Fibroblast of gingiva (primary cell): ENCODE data around the gene ARMC12.
A peak's percentile ranks its signal among the peaks of the same experiment; 100 is the strongest.
"Not testable (repeated sequence)": the region's sequence is repeated elsewhere in the genome, so short reads cannot be mapped to it uniquely, and the experiment has no call there.

Source experiments
- DNase-seq: peaks from one replicate; pipeline ENCODE4 v3.0.0-alpha.2; 2011; ENCODE audit warnings: low read depth

Gene ARMC12

DNA sequence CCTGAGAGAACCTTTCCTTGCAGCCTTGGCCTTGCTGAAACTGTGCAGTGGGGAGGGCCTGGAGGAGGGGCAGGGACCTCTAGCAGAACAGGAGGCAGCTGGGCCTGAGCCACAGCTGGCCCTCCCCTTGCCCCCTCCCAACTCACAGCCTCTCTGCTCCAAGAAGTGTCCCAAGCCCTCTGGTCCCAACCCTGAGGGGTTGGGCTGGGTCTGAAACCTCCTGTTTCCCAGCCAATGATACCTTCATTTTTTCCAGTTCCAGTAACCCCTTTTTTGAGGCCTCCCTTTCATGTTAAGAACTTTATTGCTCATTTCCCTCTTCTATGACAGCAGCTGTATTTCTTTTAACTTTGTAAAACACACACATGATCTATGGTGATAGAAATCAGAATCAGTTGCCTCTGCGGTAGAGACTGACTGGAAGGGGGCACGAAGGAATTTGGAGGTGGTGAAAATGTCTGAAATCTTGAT, 17.9 kb upstream of the ARMC12 start:
- no peak for DNase-seq

DNA sequence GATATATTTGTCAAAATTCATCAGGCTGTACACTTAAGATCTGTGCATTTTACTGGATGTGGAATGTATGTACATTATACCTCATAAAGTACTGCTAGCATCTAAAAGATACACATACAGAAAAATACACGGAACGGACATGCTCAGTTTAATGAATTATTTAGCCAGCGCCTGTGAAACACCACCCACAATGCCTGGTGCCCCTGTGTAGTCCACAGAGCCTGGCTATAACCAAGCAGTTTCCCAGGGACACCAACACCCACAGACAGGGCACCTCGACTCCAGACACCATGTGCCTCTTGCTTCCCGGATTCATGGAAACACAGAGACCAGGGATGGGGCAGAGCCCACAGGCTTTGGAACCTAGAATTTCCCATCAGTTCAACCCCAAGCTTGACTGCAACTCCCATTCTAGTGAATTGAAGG, 17.4 kb upstream of the ARMC12 start:
- no peak for DNase-seq

DNA sequence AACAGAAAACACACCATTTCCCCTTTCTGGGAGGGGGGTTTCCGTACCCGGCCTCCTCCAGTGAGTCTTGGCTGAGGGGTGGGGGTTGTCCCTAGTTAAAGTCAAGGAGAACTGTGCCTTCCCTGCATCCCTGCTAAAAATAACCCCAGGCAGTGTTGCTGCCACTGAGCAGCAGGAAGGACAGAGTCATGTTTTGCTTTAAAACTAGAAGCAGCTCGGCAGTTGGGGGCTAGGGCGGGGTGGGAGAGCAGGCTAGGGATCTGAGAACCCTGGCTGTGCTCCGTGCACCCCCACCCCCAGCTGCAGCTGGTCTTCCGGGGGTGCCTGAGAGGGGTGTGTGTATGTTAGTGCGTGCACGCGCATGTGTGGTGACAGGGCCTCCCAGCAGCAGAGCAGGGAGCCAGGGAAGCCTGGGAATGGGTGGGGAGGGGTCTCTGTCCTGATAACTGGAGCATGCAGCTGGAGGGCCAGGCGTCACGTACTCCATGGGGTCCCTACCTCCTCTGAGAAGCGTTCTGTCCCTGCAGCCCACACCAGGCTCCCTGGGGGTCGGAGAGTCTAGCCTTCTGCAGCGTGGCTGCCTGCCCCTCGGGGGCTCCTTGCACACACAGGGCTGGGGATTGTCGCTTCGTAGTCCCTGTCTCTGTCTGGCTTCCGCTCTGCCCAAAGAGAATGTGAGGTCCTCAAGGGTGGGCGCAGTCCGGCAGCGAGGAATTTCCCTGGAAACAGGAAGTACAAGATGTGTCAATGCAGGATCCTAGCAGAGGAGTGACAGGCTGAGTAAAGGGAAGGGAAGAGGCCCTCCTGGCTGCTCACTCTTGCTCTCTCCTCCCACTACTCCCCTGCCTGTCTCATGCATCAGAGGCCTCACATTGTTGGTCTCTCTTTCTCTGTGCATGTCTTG, 16.8 kb upstream of the ARMC12 start:
- no peak for DNase-seq

DNA sequence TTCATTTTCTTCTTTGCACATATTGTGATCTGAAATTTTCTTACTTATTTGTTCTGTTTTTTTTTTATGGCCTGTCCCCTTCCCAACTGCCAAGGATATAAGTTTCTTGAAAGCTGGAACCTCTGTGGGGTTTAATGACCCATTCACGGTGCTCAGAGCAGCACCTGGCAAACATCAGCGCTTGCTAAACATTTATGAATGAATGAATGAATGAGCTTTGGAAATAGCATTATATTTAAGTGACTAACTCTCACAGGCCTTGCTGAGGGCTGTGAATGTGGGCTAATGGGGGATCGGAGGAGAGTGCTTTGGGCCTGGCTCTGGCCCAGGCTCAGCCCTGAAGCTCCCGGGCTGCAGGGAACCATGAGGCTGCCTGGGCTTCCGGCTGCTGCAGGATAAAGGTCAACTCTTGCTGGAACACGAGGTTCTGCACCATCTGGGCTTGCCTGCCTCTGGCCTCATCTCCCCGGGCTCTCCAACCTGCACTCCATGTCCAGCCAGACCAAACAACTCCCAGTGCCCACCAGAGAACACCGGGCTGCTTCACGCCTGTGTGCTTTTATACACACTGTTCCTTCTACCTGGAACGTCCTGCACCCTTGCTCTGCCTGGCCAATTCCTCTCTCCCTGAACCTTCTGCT, 14.6 kb upstream of the ARMC12 start:
- peak; percentile 28 for DNase-seq

DNA sequence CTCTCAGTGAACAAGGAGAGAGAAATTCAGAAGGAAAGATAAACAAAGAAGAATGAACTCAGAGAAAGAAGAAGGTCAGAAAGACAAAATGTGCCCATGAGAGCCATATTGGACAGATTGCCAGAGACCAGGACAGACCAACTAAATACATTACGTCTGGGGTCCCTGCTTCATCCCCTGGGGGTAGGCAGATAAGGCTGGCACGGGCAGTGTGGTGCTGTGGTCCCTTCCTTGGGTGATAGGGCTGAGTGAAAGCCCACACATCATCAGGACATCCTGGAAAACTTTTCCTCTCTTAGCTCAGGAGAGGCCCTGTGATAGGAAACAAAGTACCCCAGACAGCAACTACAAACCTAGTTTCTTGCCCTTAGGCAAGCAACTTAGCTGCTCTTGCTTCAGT, 13.2 kb upstream of the ARMC12 start:
- no peak for DNase-seq

DNA sequence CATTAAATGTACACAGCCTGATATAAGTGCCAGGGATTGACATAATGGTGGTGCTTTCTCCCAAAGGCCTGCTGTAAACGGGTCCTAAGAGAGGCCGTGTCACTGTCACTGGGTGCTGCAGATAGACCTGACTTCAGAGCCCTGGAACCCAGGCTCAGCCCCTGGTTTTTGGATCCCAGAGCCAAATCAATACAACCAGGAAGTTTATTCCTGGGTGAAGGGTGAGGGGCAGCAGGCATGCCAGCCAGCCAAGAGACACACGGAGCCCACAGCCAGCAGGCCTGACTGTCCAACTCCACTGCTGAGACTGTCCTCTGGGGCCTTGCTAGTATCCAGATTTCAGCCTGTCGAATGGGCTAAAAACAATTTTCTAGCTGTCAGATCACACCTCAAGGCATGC, 12.8 kb upstream of the ARMC12 start:
- no peak for DNase-seq

DNA sequence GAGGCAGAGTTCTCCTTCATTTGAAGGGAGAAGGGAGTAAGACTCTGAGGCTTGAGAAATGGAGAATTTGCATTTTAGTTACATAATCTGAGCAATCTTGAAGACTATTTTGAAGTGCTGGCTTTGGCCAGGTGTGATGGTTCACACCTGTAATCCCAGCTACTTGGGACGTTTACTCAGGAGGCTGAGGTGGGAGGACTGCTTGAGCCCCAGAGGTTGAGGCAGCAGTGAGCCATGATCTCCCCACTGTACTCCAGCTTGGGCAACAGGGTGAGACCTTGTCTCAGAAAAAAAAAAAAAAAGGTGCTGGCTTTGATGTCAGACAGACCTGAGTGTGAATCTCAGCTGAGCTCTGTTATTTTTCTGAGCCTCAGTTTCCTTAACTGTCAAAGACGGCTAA, 12.4 kb upstream of the ARMC12 start:
- no peak for DNase-seq

DNA sequence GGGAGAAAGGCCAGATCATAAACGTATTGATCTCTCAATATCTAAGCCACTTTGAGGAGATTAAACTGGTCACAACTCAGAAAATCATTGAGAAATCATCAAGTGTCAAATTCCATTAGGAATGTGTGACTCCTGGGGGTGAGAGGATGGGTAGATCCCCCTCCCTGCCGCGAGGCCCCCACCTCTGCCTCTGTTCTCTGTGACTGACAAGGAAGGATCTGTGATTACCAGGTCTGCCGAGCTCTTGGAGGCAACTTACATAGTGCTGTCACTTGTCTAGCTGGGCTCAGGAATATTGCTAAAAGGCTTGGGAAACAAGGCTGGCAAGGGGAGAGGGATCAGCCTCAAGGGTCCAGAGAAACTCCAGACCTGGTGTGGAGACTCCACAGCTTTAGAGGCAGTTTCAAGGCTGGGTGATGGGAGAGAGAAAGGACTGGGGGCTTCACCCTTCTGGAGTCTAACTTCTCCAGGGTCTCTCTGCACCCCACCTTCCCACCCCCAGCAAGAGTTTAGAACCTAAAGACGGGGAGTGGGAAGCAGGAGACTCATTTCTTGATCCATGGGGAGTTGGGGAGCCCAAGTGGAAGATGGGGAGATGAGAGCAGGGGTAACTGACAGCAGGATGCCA, 11.6 kb upstream of the ARMC12 start:
- DNase-seq, result no peak

DNA sequence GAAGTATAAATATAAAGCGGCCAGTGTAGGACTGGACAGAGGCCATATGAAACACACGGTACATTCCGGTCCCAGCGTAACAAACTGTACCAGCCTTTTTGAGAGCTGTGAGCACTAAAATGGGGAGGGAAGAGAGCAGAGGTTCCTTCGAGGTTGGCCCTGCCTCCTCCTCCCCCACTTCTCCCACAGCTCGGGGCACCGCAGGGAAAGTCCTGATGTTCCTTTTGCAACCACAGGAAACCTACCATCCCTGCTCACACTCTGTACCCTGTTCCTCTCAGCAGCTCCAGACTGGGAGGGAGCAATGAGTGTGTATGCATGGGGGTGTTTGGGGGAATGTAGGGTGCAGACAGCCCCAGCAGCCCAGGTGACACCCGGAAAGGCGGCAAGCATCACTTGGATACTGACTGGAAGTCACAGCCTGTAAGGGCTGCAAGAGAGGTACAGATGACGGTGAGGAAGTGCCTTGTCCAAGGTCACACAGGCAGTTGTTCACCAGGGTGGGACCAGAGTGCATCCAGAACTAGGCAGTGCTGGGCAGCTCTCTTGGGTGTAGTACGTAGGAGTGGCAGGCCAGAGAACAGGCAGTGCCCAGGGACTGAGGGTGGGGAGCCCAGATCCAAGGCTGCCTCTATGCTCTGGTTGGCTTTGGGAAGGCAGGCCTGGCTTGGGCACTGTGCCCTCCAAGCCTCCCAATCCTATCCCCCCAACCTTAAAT, 11.0 kb upstream of the ARMC12 start:
- peak; percentile 90 for DNase-seq

DNA sequence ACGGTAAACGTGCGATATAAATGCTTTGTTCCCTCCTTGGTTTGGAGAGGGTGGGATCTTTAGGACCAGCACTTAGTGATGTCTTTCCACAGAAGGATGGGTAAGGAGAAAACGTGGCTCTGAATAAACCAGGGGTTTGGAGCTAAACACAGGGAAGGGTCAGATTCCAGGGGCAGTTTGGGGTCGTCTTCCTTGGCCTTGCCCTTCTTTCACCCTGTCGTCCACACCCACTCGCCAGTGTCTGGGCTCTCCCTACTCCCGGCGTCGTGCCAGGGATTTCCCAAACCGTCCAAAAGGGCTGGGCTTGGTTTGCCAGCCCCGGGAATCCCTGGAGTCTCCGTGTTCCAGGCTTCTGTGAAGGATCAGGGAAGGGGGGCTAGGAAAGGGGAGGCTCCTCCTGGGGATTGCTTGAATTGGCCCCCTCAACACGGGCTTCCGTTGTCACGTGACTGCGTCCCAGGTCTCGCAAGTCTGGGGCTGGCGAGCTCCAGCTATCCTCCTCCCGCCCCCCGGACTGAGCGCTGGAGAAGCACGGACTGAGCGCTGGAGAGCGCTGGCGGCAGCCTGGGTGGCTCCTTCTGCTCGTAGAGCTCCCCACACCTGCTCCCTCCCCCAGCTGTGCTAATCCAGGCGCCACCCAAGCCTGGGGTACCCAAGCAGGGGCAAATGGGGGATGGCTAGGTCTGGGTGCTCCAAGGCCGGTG, 9.4 kb upstream of the ARMC12 start:
- peak; percentile 98 for DNase-seq

DNA sequence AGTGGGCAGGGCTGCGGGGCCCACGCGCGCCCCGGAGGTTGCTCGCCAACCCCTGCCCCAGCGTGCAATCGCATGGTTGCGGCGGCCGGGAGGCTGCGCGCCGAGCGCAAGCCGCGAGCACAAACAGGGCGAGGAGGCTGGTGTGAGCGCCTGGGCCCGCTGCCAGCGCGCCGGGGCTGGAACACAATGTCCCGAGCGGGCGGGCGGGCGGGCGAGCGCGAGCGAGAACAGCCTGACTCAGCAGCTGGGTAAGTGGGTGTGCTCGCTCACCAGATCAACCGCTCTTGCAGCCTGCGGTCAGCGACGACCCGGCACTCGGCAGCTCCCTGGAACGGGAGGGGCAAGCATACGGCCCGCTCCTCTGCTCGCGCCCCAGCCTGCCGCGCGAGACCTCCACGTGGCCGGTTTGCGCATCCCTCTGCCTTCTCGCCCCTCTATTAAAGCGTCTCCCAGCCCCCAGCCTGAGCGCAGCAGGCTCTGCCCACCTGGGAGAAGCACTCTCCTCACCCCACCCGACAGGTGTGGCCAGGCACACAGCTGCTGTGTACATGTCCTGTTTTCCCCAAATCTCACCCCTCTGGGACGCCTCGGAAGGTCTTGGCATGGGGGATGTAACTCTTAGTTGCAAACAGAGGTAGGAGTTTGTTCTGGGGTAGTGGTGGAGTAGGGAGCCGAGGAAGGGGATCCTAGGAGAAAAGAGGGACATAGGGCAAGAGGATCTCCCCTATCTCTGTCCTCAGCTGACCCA, 8.7 kb upstream of the ARMC12 start:
- DNase-seq, result peak; percentile 99

DNA sequence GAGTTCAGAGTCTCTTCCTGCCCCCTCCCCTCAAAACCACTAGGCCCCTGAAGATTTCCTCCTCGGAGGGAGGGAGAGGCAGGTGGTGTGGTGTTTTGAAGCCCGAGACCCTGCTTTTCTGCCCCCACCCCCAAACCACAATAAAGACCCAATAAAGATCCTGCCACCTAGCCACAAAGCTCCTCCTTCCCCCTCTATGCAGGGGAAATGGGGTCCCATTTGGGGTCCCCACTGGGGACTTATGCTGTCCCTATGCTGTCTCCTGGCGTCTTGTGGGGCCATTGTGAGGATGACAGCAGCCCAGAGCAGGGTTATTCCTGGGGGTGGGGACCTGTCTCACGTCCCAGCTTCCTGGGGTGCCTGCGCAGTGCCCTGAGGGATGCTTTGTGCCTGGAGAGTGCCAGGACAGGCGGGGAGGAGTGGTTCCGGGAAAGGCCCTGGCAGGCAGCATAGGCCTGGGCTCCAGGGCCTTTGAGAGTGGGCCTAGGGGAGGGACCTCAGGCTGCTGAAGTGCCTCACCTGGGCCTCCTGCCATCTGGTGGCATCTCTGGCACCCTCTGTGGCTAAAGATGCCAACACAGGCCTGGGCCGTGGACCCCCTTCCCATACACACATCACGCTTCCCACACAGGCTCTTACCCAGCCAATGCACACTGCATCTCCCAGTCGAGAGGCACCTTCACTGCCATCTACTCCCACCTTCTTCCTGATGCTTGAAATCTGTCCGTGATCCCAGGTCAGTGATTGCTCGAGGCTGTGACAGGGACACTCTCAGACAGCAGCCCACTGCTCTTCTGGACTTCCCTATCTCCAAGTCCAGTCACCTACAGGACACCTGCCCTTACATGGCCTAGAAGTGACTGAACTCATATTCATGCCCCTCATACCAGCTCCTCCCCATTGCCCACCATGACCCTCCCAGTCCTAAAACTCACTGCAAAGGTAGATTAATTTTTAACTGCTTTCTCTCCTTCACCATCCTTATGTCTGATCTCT, 7.9 kb upstream of the ARMC12 start:
- DNase-seq, result peak; percentile 74

DNA sequence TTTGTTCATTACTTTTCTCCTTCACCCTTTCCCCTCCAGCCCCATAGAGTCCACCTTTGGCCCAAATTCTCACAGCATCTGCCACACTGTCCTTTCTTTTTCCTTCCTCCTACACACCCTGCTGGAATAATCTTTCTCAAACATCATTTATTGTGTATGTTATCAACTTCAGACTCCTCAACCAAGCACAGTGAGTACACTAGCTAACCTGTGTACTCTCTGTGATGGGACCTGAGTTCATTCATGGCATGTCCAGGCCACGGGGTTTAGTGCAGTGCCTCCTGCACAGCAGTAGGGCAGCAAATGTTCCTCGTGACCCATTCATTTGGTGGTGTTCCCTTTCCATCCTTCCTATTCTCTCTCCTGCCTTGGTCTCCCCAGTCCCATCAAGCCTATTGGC, 7.1 kb upstream of the ARMC12 start:
- DNase-seq, result no peak

DNA sequence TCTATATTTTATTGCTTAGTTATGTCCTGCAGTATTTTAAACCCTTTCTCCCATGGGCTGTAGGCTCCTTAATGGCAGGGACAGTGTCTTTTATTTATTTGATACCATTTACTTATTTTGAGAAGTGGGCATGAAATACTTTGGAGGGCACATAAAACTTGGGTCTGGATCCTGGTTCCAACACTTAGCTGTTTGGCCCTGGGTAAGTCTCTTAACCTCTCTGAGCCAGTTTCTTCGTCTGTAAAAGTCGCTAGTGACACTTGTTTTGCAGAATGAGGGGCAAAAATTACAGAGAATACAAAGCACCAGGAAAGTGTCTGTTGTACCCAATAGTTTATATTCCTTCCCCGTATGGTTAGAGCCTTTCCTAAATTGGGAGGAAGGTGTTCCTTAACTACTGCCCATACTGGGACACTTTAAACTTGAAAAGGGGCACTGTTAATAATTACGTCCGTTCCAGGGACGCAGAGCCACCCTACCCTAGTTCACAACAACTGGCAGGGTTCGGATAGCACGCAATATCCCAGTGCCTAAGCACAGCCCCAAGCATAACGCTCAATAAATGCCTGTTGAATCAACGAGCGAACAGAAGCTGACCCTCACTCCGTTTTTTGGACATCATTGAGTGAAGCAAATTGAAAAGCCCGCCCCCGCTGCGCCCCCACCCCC, 6.0 kb upstream of the ARMC12 start:
- no peak for DNase-seq

DNA sequence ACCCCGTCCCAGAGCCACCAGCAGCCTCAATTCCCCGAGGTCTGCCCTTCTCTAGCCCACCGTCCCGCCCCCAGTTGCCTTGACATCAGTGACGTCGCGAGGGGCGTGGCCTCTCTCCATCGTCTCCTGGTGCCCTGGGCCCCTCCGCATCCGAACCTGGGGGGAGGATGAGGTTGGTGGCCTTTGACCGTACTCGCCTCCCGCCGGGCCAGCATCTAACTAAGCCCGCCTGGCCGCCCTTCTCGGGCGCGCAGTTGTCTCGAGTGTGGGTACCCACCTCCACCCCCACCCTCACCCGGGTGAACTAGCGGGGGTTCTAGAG, 5.5 kb upstream of the ARMC12 start:
- peak; percentile 89 for DNase-seq

DNA sequence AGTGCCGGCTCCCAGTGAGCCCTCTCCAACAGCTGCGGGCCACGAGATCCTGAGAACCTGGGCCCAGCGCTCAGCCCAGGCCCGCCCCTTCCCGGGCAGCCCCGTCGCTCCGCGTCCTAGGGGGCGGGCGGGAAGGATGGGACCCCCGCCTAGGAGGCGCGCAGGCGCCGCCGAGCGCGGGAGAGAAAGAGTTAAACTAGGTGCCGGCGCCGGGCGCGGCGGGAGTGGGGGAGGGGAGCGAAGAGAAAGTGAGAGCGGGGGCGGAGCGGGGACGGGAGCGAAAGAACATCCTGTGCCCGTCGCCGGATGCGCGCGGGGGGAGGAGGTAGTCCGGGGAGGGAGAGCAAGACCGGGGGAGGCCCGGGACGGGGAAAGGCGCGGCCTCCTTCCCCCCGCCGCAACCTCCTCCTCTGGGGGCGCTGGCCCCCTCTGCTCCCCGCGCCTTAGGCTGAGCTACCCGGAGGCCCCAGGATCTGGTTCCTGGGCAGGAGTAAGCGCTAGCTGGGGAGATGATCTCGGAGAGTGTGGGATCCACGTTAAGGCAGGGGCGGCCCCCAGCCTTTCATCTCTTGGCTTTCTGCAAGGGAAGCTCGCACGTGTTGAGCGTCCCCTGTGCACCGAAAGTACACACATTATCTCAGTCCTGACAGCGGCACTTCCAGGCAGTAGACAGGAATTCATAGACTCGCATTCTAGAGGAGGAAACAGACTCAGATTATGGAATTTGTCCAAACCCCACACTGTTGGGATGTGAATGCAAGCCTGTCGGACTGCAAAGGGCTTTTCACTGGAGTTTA, 4.9 kb upstream of the ARMC12 start:
- peak; percentile 95 for DNase-seq

DNA sequence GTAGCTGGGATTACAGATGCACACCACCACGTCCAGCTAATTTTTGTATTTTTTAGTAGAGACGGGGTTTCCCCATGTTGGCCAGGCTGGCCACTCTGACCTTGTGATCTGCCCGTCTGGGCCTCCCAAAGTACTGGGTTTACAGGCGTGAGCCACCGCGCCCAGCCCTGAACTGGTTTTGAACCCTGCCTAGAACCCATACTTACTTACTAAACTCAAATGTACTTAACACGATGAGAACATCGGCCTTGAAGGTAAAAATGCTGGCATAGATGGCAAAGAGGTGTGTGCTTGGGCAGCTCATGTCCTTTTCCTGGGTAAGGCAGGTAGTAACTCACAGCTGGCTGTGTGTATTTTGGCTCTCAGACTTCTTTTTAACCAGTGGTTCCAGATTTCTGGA, 3.2 kb upstream of the ARMC12 start:
- DNase-seq, result no peak

DNA sequence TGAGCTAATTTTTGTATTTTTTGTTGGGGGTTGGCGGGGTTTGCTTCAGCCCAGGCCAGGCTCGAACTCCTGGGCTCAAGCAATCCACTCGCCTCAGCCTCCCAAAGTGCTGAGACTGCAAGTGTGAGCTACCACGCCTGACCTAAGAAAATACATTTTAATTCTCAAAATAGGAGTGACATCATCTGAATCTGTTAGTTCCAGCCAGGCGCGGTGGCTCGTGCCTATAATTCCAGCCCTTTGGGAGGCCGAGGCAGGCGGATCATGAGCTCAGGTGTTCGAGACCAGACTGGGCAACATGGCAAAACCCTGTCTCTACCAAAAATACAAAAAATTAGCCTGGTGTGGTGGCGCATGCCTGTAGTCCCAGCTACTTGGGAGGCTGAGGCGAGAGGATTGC, 2.5 kb upstream of the ARMC12 start:
- DNase-seq, result not testable (repeated sequence)
